HG03064 (cell line): Measurements from ENCODE around the gene LMO4.

Experiments
- ATAC-seq: cut with Tn5 transposase; IDR thresholded peaks from one replicate; pipeline ENCODE4 v1.9.1; 2021; ENCODE audit warnings: low read depth; ENCODE audit not compliant: unreplicated experiment

LMO4 gene

DNA sequence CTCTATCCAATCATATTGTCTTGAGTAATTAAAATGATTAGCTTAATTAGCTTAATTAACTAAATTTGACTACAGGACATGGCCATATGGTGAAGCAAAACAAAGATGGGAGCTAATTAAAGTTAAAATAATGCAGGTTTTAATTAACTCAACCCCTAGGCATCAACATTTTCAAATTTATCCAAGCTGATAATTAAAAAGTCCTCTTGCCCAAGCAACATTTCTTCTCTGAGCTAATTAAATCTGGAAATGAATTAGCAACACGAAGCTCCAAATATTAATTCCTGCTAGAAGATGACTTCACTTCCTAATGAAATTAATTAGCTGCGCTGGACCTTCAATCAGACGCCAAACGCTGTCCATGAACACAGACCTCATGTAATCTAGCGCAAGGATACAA lies 27.9 kb downstream of the LMO4 start:
- ATAC-seq = no peak

DNA sequence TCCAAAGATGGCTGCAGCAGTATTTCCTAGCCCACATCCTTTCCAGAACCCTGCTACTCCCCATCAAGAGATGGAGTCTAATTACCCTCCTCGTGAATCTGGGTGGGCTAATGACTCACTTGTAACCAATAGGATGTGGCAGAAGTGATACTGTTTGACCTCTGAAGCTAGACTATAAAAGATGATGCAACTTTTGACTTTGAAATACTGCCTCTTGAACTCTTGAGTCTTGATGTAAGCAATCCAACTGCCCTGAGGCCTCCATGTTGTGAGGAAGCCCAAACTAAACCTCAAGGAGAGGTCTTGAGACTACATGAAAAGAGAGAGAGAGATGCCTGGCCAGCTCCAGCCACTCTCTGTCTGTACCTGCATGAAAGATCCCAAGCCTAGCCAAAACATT lies 29.5 kb downstream of the LMO4 start:
- ATAC-seq = no peak

DNA sequence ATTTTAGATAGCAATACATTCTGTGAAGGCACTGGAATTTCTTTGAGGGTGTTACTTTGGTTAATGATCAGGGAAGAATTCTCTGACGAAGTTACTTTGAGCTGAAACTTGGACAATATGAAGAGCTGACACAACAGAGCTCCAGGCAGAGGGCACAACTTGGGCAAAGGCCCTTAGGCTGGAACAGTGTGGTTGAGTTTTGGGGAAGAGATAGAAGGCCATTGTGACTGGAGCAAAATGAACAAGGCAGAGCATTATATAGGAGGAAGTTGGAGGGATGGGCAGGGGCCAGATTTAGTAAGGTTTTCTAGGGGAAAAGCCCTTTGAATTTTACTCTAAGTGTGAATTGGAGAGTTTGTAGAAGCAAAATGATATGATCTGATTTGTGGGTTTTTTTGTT lies 30.9 kb downstream of the LMO4 start:
- no peak for ATAC-seq

DNA sequence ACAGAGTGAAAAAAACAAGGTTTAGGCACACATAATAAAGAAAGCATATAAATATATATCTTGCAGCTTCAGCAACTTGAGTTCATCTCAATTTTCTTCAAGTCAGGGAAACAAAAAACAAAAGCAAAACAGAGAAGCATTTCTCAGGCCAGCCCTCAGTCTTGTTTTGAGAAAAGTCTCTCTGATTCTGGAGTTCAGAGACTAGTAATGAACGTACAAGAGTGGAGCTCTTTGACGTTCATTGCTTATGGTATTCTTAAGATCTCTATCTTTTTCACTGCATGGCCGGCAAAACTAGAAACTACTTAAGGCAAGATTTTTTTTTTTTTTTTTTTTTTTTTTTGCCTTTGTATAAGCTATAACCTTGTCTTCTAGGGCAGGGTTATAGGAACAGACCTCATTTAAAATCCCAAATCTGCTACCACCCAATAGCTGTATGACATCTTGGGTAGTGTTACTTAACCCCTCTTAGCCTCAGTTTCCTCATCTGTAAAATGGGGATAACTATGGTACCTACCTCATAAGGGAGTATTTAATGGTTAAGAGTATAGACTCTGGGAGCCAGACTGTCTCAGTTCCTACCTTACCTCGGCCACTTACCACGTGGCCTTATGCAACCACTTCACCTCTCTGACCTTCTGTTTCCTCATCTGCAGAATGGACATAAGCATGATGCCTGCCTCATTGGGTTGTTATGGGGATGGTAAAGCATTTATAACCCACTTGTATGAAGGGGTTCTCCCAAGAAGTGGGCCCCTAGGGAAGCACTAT lies 33.6 kb downstream of the LMO4 start:
- no peak for ATAC-seq

DNA sequence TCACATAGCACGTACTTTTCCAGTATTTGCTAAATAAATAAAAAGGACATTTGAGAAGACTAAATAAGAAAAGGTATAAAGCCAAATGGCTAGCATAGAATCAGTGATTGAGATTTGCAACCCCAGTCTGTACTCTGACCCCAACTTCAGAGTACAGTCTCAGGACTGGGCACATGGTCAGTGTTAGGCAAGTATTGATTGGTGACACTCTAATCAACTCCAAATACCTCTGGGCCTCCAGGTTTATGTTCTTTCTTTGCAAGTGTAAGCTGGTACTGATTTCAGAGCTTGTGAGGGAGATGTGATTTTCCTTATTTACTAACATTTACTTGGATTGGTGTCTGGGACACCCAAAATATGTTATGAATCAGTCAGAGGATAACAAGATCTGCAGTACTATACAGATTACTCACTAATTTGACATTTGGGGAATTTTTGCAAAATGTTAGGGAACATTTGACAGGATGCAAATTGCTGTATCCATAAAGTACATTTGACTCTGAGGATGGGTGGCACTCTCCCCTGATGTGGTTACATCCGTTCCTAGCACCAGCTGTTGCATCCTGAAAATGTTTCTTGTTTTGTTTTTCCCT lies 34.2 kb downstream of the LMO4 start:
- ATAC-seq = no peak

DNA sequence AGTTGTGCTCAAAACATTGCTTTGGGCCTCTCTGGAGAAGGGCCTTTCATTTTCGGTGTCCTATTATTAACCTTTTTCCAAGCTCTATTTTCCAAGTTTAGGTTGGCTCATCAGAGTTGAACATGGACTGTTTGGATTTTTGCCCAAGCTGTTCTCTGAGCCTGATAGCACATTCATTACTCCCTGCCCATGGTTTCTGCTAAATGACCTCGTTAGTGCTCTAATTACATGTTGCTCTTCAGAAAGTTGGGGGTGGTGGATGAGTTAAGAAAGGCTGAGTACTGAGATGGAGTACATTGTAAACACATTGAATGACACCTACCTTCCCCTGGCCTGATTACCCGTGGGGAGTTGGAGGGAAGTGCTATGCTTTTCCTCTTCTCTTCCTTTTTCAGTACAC lies 38.9 kb downstream of the LMO4 start:
- ATAC-seq = no peak

DNA sequence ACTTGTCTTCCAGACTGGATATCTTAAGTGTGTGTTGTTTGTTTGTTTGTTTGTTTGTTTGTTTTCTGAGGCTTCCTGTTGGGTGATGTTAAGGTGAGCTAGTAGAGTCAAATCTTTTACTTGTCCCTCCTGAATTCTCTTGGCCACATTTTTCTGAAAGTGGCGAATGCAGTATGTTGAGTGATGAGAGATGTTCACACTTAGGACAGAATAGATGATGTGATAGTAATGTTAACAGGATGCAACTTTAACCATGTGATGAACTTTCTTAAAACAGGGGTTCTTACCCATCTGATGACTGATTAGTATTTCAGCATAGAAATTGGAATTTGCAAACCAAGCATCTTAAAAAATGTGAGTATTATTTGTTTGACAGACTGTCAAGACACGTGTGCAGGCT lies 40.2 kb downstream of the LMO4 start:
- ATAC-seq = no peak

DNA sequence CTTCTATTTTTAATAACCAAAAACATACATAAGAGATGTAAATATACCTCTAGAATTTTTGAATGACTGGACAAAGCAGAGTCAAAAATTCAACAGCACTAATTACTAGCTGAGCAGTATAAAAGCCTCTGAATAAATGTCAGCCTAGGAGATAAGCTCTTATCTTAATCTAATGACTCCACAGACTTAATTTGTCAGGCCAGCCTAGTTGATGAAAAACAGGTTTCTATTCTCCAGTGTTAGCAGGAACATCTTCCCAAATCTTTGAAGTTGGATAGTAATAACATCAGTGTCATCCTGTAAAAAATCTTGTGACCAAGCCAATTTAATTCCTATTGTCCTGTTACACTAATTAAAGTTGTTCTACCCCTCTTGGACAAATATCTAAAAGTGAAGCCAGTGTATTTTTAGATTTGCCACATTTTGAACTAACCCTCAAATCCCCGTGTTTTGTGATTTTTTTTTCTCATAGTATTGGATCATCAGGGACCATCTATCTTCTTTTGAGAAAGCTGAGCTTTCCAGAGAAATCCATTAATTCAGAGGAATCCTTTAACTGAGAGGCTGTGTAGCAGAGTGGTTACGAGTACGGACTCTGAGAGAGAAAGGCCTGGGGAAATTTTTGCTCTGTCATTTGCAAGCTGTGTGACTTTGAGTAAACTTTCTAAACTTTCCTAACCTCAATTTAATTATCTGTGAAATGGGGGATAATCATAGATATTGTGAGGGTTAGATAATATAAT lies 41.2 kb downstream of the LMO4 start:
- ATAC-seq = no peak

DNA sequence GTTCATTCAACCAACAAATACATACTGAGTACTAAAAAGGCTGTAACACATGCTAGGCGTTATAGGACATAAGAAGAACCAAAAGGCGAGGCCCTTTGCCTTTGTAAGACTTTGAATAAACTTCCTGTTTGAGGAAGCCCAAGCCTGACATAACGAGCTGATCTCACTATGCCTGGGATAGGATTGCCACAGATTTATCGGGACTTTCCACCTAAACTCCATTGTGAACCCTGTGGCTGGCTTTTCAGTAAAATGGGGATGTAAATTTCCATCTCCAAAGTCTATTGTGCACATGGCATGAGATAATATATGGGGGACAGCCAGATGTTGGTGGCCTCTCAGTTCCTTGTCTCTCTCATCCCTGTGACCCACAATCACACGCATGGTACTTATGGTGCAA lies 41.9 kb downstream of the LMO4 start:
- no peak for ATAC-seq

DNA sequence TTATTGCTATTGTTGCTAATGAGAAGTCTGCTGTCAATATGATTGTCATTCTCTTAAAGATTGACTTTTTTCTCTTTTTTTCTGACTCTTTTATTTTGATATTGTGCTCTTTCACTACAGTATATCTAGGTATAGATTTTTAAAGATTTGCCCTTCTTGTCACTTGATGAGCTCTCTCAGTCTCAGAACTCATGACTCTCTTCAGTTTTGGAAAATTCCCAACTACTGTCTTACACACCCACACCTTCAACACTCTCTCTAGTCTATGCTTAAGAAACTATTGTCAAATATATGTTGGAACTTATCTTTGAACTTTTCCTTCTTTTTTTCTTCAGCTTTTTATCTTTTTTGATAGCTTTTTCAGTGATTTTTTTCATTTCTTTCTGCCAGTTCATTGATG lies 50.6 kb downstream of the LMO4 start:
- ATAC-seq = no peak

DNA sequence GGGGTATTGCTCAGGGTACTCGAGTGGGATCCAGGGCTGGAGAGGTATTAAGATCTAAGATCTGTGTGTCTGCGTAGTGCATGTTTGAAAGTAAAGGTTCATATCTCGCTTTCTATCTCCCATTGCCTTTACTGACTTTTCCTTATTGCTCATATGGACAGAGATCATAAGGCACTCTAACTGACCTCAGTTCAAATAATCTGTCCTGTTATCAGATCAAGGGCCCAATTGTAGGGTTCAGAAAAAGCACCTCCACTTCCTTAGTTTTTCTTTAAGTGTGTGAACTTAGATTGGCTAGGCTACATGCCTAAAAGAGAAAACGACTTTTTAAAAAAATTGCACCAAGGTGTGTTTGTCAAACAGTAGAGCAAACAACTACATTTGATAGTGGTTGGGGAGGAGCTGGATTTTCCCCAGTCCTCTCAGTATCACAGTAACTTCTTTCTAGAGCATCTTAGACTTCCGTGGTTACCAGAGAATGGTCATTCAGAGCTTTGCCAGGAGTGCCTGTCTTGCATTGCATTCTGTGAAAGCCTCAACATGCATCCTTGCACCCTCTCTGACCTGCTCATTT lies 57.6 kb downstream of the LMO4 start:
- ATAC-seq = no peak

DNA sequence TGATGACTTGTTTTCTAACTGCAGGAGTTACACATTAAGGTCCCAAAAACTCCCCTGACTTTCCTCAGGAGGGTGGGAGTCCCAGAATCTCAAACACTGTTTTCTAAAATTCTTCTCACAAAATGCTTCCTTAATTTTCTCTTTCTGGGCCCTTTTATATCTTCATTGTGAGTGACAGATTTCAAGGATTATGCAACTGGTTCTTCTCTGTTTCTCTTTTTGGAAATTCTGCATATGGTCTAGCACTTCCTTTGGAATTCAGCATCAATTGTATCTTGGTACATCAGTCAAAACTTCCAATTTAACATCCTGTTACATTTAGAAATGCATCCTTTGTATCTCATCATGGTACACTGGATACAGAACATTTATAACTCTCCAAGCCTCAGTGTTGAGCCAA lies 59.7 kb downstream of the LMO4 start:
- ATAC-seq = no peak

DNA sequence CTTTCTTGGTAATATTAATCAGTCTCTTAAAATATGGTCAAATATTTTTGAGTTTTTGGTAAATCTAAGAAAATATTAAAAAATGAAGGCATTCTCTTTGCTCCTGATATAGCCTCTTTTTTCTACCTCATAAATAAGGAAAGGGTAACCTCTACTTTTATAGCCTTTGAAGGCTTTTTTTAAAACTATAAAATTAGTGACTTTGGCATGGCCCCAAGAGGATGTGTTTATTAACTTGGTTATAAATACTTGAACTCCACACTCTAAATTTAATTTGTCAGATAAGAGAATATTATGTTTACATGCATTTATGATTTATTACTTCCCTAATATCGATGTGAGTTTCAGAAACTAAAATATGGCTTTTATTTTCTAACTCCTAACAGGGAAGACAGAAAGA lies 60.3 kb downstream of the LMO4 start:
- ATAC-seq = no peak

DNA sequence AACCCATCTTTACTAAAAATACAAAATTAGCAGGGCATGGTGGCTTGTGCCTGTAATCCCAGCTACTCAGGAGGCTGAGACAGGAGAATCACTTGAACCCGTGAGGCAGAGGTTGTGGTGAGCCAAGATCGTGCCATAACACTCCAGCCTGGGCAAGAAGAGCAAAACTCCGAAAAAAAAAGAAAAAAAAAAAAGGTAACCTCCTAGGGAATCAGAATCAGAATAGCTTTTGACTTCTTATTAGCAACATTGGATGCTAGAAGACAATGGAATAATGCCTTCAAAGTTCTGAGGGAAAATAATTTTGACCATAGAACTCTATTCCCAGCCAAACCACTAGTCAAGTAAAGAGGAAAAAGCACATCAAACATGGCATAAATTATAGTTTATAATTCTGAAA lies 60.9 kb downstream of the LMO4 start:
- no peak for ATAC-seq

DNA sequence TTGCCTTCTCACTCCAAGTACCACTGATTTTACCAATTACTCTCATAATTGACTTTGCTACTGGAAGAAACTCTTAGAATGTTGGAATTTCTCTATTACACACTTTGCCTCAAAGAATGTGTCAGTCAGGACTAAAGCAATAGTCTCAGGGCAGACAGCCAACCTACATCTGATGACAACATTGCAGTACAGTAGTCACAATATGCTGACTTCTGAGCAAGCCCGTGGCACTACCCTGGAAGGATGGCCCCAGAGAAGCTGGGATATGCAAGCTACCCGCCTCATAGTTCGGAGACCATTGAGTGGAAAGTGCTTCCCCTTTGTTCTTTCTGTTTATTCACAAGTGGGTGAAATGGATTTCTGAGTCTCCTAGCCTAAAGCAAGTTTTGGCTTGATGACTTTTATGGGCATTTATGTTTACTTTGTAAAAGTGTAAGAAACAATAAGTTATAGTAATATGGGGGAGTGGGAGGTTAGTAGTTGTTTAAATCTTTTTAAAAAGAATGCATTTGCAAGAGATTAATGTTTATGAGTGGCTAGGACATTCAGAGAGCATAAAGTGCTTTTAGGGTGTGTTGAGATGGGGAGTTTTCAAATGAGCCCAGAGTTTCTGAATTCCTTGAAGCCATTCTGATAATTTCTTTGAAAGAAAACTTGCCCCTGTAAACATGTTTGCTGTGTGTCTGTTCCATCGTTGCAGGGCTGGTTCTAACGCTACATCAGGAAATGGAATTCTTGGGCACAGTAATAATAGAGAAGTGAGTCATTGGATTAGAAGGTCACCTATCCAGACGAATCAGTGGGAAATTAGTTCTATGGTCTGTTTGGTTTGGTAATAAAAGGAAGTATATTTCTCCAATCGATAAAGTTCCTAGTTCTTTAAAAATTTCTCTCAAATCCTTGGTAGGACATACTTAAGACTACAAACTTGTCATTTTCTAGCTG lies 63.8 kb downstream of the LMO4 start:
- no peak for ATAC-seq

DNA sequence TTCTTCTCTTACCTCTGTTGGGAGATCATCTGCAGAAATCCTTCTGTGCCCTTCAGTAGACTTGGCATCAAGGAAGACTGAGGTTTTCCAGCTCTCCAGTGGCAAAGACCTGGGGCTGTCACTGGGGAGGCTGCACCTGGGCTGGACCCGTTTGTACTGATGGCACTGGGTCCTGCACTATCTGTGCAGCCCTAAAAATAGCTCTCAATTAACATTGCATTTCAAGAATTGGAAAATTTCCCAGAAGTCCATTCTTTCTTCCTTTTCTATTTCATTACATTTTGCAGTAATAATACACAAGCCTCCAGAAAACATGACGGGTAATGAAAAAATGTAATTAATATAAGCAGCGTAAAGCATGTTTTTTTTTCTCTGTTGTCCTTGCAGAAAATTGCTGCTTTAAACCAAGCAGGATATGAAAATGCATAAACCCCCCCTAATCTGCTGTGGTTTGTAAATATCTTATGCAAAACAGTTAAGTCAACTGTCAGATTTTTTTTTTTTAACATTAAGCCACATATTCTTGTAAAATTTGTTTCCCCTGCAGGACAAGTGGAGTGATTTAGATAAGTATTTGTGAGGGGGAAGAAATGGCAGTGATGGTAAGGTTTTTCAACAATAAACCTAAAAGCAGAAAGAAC lies 64.9 kb downstream of the LMO4 start:
- no peak for ATAC-seq

DNA sequence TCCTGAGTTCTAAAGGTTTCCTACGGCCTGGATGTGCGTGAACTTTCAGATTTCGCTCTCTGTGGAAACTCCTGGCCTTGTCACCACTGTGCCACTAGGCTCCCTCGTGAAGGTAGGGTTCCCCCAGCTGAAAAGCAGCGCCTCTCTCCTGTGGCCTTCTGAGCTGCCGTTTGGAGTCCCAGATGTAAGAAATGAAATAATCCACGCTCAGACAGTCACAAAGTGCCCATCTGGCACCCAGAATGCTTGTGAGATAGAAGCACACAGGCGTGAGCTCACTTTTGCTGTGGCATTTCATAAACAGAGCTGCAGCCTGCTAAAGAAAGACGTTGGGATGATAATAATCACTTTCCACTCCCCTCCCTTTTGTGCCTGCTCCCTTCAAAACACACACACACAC lies 65.8 kb downstream of the LMO4 start:
- no peak for ATAC-seq

DNA sequence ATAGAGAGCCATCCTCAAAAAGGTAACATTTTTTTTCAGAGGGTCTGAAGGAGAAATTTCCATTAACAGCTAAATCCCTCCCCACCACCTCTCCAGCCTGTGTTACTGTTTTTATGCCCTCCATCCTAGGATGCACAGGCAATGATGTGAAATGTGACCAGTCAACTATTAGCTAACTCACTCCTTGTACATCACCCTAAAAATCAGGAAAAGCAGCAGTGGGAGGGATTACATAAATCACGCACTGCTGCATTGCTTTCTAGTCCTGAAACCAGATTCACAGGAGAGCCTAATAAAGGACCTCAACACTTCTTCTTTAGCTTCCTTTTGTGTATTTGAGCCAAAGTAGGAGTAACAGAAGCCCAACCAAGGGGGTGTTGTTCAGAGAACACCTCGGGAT lies 66.3 kb downstream of the LMO4 start:
- ATAC-seq = no peak
